Fibroblast of pulmonary artery (primary cell): ENCODE data around the gene ATR.
A peak's percentile ranks its signal among the peaks of the same experiment; 100 is the strongest.
"Not testable (repeated sequence)": the region's sequence is repeated elsewhere in the genome, so short reads cannot be mapped to it uniquely, and the experiment has no call there.

Experiments
- DNase-seq: peaks from one replicate; pipeline ENCODE4 v3.0.0-alpha.2; 2010; ENCODE audit warnings: low read depth
- H3K4me3 ChIP-seq: replicated peaks from 2 replicates; pipeline ENCODE4 v1.5.1; 2011; ENCODE audit warnings: low read depth, mild to moderate bottlenecking, control low read depth, low read length, moderate library complexity
- CTCF ChIP-seq: IDR thresholded peaks from 2 replicates; pipeline ENCODE4 v1.5.1; 2011; ENCODE audit warnings: mild to moderate bottlenecking, control low read depth, low read length, inconsistent platforms; ENCODE audit errors: missing control alignments

Gene ATR

GRCh38 chr3:142576792-142577191 lies 1.7 kb downstream of the ATR start:
- TF ChIP-seq CTCF: no peak
- no peak for DNase-seq
- H3K4me3 ChIP-seq: no peak overlapping the region

DNA sequence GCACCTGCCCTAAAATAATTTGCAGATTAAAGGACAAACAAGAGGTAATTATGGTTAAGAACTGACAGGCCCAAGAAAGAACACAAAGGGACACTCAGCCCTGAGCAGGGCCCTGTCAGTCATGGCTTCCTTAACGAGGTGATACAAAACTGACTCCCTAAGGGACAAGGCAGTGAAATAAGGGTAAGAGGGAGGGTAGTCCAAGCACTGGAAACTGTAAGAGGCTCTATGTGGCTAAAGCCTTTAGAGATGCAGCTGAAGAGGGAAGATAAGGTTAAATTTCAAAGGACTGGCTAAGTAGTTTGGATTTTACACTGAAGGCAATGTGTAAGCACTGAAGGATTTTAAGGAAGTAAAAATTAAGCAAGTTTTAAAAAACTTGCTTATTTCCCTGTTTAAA lies 3.9 kb downstream of the ATR start:
- TF ChIP-seq CTCF: no peak
- no peak for DNase-seq
- no peak overlapping the region for H3K4me3 ChIP-seq

GRCh38 chr3:142574223-142574622 lies 4.3 kb downstream of the ATR start:
- not testable (repeated sequence) for DNase-seq, H3K4me3 ChIP-seq

- DNase-seq, H3K4me3 ChIP-seq: not testable (repeated sequence)
These were observed 9.1 kb downstream of the ATR start for GRCh38 chr3:142569422-142569821.

DNA sequence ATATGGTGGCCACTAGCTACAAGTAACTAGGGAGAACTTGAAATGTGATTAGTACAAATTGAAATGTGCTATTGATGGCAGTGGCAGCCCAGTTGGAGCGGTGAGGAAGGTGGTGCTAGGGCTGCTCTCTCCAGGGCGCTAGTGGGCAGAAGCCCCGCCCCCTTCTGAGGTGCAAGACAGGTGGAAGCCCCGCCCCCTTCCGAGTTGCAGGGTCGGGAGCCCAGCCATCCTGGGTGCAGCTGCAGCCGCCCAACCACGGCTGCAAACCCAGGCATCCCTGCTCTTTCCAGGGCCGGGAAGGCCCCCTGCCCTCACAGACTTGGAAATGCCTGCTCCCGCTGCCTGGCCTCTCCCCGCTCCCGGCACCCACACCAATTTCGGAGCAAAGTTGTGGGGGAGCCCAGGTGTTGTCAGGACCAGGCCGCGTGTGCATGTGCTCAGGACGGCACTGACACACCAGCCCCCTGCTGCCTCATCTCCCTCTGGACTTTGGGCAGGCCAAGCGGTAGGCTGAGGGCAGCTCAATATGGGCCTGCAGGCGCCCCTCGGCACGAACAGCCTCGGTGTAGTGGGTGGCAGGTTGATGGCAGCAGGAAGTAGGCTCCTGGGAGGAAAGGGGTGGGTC lies 10.0 kb downstream of the ATR start:
- DNase-seq: no peak
- H3K4me3 ChIP-seq: no peak overlapping the region
- TF ChIP-seq CTCF: no peak

- no peak overlapping the region for H3K4me3 ChIP-seq
- TF ChIP-seq CTCF: no peak
- peak; percentile 51 for DNase-seq
These were observed 12.4 kb downstream of the ATR start for GRCh38 chr3:142566096-142566495.

- no peak for TF ChIP-seq CTCF
- DNase-seq: no peak
These were observed 15.0 kb downstream of the ATR start for GRCh38 chr3:142563496-142563997.

GRCh38 chr3:142560118-142560517 lies 18.4 kb downstream of the ATR start:
- no peak for DNase-seq
- no peak overlapping the region for H3K4me3 ChIP-seq
- TF ChIP-seq CTCF: no peak

More at GRCh38 chr3:142563496-142563997, 15.0 kb downstream of the ATR start:
- H3K4me3 ChIP-seq: no peak overlapping the region
